IMR-90 (cell line): Measurements from ENCODE around the gene RB1. TPM values are rescaled to one million over a fixed set of nuclear protein-coding genes. Genes with fewer than 3 reads are reported as not detected.
"Not testable (repeated sequence)": the region's sequence is repeated elsewhere in the genome, so short reads cannot be mapped to it uniquely, and the experiment has no call there.

Experiments
- ATAC-seq: fragments of 200-7000 bp; cut with Tn5 transposase; 2 replicates; pipeline ENCODE4 v1.9.1; 2020; ENCODE audit warnings: low read depth, mild to moderate bottlenecking, moderate library complexity
- BruUV-seq: library from RNA; stranded (reverse); fragments of 400-500 nt; replicated peaks from 2 replicates; lab custom pipeline; 2021; lab: Mats Ljungman, UMichigan
- CTCF ChIA-PET: fragments of 300-600 bp; formaldehyde crosslinking; extraction: SDS; loops from one replicate; lab custom pipeline; 2021; ENCODE audit warnings: antibody characterized with exemption; lab: Yijun Ruan, JAX
- POLR2A ChIA-PET: fragments of 300-600 bp; sonication (Branson Sonifier 250); formaldehyde crosslinking; loops from one replicate; lab custom pipeline; 2022; ENCODE audit warnings: antibody characterized with exemption; ENCODE audit not compliant: unreplicated experiment; lab: Charles Lee
- DNase-seq: peaks from one replicate; pipeline ENCODE4 v3.0.0; 2013
- H2AFZ ChIP-seq: replicated peaks from 2 replicates; pipeline ENCODE3; 2013; ENCODE audit warnings: low read length, mild to moderate bottlenecking; ENCODE audit not compliant: poor library complexity
- H2AK5ac ChIP-seq: 2 replicates; pipeline ENCODE4 v1.6.1; 2013; ENCODE audit warnings: low read depth, low read length, inconsistent platforms
- H2AK9ac ChIP-seq: replicated peaks from 2 replicates; pipeline ENCODE3; 2013; ENCODE audit warnings: mild to moderate bottlenecking, low read depth, low read length, moderate library complexity; ENCODE audit not compliant: poor library complexity
- H2BK120ac ChIP-seq: 2 replicates; pipeline ENCODE4 v1.6.1; 2013; ENCODE audit warnings: low read depth, low read length, inconsistent platforms
- H2BK15ac ChIP-seq: 3 replicates; pipeline ENCODE4 v1.6.1; 2013; ENCODE audit warnings: low read depth, low read length, inconsistent platforms
- H2BK20ac ChIP-seq: 2 replicates; pipeline ENCODE4 v1.6.1; 2013; ENCODE audit warnings: low read depth, mild to moderate bottlenecking, inconsistent platforms, low read length, moderate library complexity
- H2BK5ac ChIP-seq: 2 replicates; pipeline ENCODE4 v1.6.1; 2013; ENCODE audit warnings: mild to moderate bottlenecking, low read depth, low read length, inconsistent platforms; ENCODE audit not compliant: poor library complexity, severe bottlenecking
- H3K14ac ChIP-seq: replicated peaks from 2 replicates; pipeline ENCODE4 v1.6.1; 2013; ENCODE audit warnings: low read depth, low read length, inconsistent platforms
- H3K18ac ChIP-seq: 2 replicates; pipeline ENCODE4 v1.6.1; 2013; ENCODE audit warnings: low read depth, low read length, control low read depth
- H3K23ac ChIP-seq: 2 replicates; pipeline ENCODE4 v1.6.1; 2013; ENCODE audit warnings: low read depth, low read length, inconsistent platforms
- H3K27ac ChIP-seq: 2 replicates; pipeline ENCODE4 v1.5.1; 2013; ENCODE audit warnings: mild to moderate bottlenecking, control low read depth, low read length; ENCODE audit not compliant: insufficient read depth
- H3K27me3 ChIP-seq: 2 replicates; pipeline ENCODE4 v1.6.1; 2013; ENCODE audit warnings: low read length; ENCODE audit not compliant: control insufficient read depth, insufficient read depth
- H3K36me3 ChIP-seq: 2 replicates; pipeline ENCODE4 v1.6.1; 2013; ENCODE audit warnings: low read length, mixed read lengths; ENCODE audit not compliant: control insufficient read depth, insufficient read depth
- H3K4ac ChIP-seq: 2 replicates; pipeline ENCODE4 v1.6.1; 2013; ENCODE audit warnings: low read depth, low read length, inconsistent platforms
- H3K4me1 ChIP-seq: 2 replicates; pipeline ENCODE4 v1.6.1; 2013; ENCODE audit warnings: low read length, mixed read lengths; ENCODE audit not compliant: control insufficient read depth, insufficient read depth
- H3K4me2 ChIP-seq: 2 replicates; pipeline ENCODE4 v1.6.1; 2013; ENCODE audit warnings: low read depth, mild to moderate bottlenecking, control low read depth, low read length, moderate library complexity
- H3K4me3 ChIP-seq: 2 replicates; pipeline ENCODE4 v1.5.1; 2013; ENCODE audit warnings: low read depth, mild to moderate bottlenecking, control low read depth, low read length, moderate library complexity; ENCODE audit not compliant: insufficient read depth
- H3K56ac ChIP-seq: 2 replicates; pipeline ENCODE4 v1.6.1; 2013; ENCODE audit warnings: low read length, inconsistent platforms; ENCODE audit not compliant: insufficient read depth; ENCODE audit errors: extremely low read depth
- H3K79me1 ChIP-seq, 2 experiments: 2 replicates each; pipeline ENCODE4 v1.6.1; 2013; ENCODE audit warnings: low read length in 2 of 2, inconsistent platforms in 1 of 2, low read depth in 1 of 2
- H3K9ac ChIP-seq: 2 replicates; pipeline ENCODE4 v1.6.1; 2013; ENCODE audit warnings: low read depth, low read length, control low read depth
- H3K9me1 ChIP-seq: 2 replicates; pipeline ENCODE4 v1.6.1; 2013; ENCODE audit warnings: low read length, inconsistent platforms; ENCODE audit not compliant: insufficient read depth
- H3K9me3 ChIP-seq: 2 replicates; pipeline ENCODE4 v1.6.1; 2013; ENCODE audit warnings: low read length; ENCODE audit not compliant: control insufficient read depth, insufficient read depth
- H4K20me1 ChIP-seq: 2 replicates; pipeline ENCODE4 v1.6.1; 2013; ENCODE audit warnings: low read length, inconsistent platforms; ENCODE audit not compliant: insufficient read depth
- H4K5ac ChIP-seq: 2 replicates; pipeline ENCODE4 v1.6.1; 2013; ENCODE audit warnings: mild to moderate bottlenecking, low read depth, low read length, control low read depth
- H4K8ac ChIP-seq, 2 experiments: 2 replicates each; pipeline ENCODE4 v1.6.1; 2013; ENCODE audit warnings: low read depth in 2 of 2, low read length in 2 of 2, control low read depth in 1 of 2, inconsistent platforms in 1 of 2
- H4K91ac ChIP-seq: 2 replicates; pipeline ENCODE4 v1.6.1; 2013; ENCODE audit warnings: low read depth, low read length, inconsistent platforms; ENCODE audit not compliant: insufficient read depth
- FOS ChIP-seq: fragments of 150-350 bp; IDR thresholded peaks from 2 replicates; pipeline ENCODE4 v1.6.1; 2016; ENCODE audit warnings: low read depth, low read length
- MAZ ChIP-seq: IDR thresholded peaks from 2 replicates; pipeline ENCODE4 v1.6.1; 2012; ENCODE audit warnings: low read depth, mild to moderate bottlenecking, low read length, improper control_type of control experiment, moderate library complexity, borderline replicate concordance
- MXI1 ChIP-seq: IDR thresholded peaks from 2 replicates; pipeline ENCODE4 v1.6.1; 2012; ENCODE audit warnings: low read depth, mild to moderate bottlenecking, low read length, moderate library complexity, borderline replicate concordance
- RCOR1 ChIP-seq: IDR thresholded peaks from 2 replicates; pipeline ENCODE4 v1.6.1; 2012; ENCODE audit warnings: mild to moderate bottlenecking, low read length, improper control_type of control experiment; ENCODE audit not compliant: insufficient replicate concordance
- RFX5 ChIP-seq: IDR thresholded peaks from 2 replicates; pipeline ENCODE4 v1.8.0; 2012; ENCODE audit warnings: low read depth, mild to moderate bottlenecking, low read length, moderate library complexity
- WGBS, 2 experiments: methylation state at CpG; one replicate each; pipeline versions ENCODE4 v1.1.5 to v1.1.7; 2013; ENCODE audit warnings: missing lambda C conversion rate in 2 of 2; ENCODE audit not compliant: insufficient read length in 1 of 2; ENCODE audit errors: extremely low coverage in 2 of 2; 5-methylcytosine and 5-hydroxymethylcytosine counted together
- dilution Hi-C: fragments of 300-500 bp; cut with HindIII; formaldehyde crosslinking; loops from one replicate; pipeline ENCODE4 v1.14.3; 2018; ENCODE audit warnings: low sequenced_read_pairs; ENCODE audit not compliant: unreplicated experiment
- in situ Hi-C: fragments of 300-500 bp; cut with MboI; formaldehyde crosslinking; loops from 3 replicates; pipeline ENCODE4 v1.14.3; 2019; ENCODE audit warnings: low sequenced_read_pairs, inconsistent platforms, mixed read lengths
- intact Hi-C: fragments of 100-400 bp; cut with micrococcal nuclease; formaldehyde crosslinking; loops from 2 replicates; pipeline ENCODE4 v1.10.0; 2022
- polyA plus RNA-seq, 3 experiments: library from polyadenylated mRNA; depleted of rRNA; stranded (reverse); fragments of >200 nt; gene quantifications; 2 replicates each; pipeline ENCODE4 v1.2.3, GENCODE V29; 2012; ENCODE audit warnings: low replicate concordance in 1 of 3
- total RNA-seq: library from RNA; depleted of rRNA; stranded (reverse); fragments of >200 nt; gene quantifications from 2 replicates; pipeline ENCODE4 v1.2.3, GENCODE V29; 2012

RB1 gene
- total and polyA plus RNA-seq, 2 of the 4 experiments (the other 2 are of a cell fraction), result 11.4 to 15.4 TPM

- no peaks in the 10 kb centered on the region for H3K27me3 ChIP-seq
- no peaks in the 10 kb centered on the region for H3K9me1 ChIP-seq
- no peak overlapping the region for H3K9ac ChIP-seq
- H3K18ac ChIP-seq, result no peak overlapping the region
- in situ Hi-C loops, result no loop called here
- H3K9me3 ChIP-seq, result no peaks in the 10 kb centered on the region
- no peak overlapping the region for H3K14ac ChIP-seq
- no peaks in the 10 kb centered on the region for H3K4me1 ChIP-seq
- BruUV-seq, result no TSS peak
- H3K4me3 ChIP-seq, result no peak overlapping the region
- no peak overlapping the region for H3K4ac ChIP-seq
- no peak overlapping the region for H2AK5ac ChIP-seq
- H2BK120ac ChIP-seq, result no peak overlapping the region
- intact Hi-C loops, result no loop called here
- H3K36me3 ChIP-seq, result 0 out of 2 replicates have a peak, but pooled peaks cover 2% of the 10 kb centered on the region
- no peak overlapping the region for H4K8ac ChIP-seq
- no peak for DNase-seq
- H2AFZ ChIP-seq, result no peak overlapping the region
- no peak overlapping the region for H2BK15ac ChIP-seq
- dilution Hi-C loops, result no loop called here
- H3K4me2 ChIP-seq, result no peak overlapping the region
- no peak overlapping the region for H2BK20ac ChIP-seq
- POLR2A ChIA-PET, result no interaction called here
- no peak overlapping the region for H2AK9ac ChIP-seq
- no peak overlapping the region for H3K56ac ChIP-seq
- H4K20me1 ChIP-seq, result no peaks in the 10 kb centered on the region
- H3K79me1 ChIP-seq, result peaks cover 0 to 5% of the 10 kb centered on the region in 2 experiments; a peak in 2 of 4 replicates
- H4K5ac ChIP-seq, result no peak overlapping the region
- H3K27ac ChIP-seq, result no peak overlapping the region
- TF ChIP-seq RFX5 (no peak), FOS (no peak), MXI1 (no peak), MAZ (no peak), RCOR1 (no peak)
- no peak overlapping the region for H2BK5ac ChIP-seq
- H4K91ac ChIP-seq, result no peak overlapping the region
- no peak overlapping the region for H3K23ac ChIP-seq
- no CpG with 5 or more reads among the region's 2 CpGs for WGBS, 2 experiments
- CTCF ChIA-PET, result no interaction called here
- ATAC-seq, result no peak
Measured at GRCh38 chr13:48353590-48353989, 50.0 kb downstream of the RB1 start.

- H3K23ac ChIP-seq, H3K9me1 ChIP-seq, H3K4ac ChIP-seq, H3K27ac ChIP-seq, BruUV-seq, H2AK5ac ChIP-seq, H4K91ac ChIP-seq, H2BK20ac ChIP-seq, in situ Hi-C loops, H3K56ac ChIP-seq, H3K27me3 ChIP-seq, H3K4me1 ChIP-seq, intact Hi-C loops, H3K14ac ChIP-seq, ATAC-seq, H3K4me2 ChIP-seq, H4K20me1 ChIP-seq, dilution Hi-C loops, CTCF ChIA-PET, POLR2A ChIA-PET, H3K4me3 ChIP-seq, H2BK120ac ChIP-seq, H4K5ac ChIP-seq, H2AK9ac ChIP-seq, H3K36me3 ChIP-seq, H3K18ac ChIP-seq, DNase-seq, H3K9me3 ChIP-seq, H4K8ac ChIP-seq, H3K9ac ChIP-seq, H2BK5ac ChIP-seq, H2BK15ac ChIP-seq, H3K79me1 ChIP-seq, H2AFZ ChIP-seq: not testable (repeated sequence)
- WGBS, 2 experiments, result no CpG with 5 or more reads among the region's 2 CpGs
Measured at GRCh38 chr13:48355524-48355923, 52.0 kb downstream of the RB1 start.
